Measurements from ENCODE around the gene FOXP1. TPM values are rescaled to one million over a fixed set of nuclear protein-coding genes. Genes with fewer than 3 reads are reported as not detected.
A peak's percentile ranks its signal among the peaks of the same experiment; 100 is the strongest.

FOXP1 gene
- total and polyA plus RNA-seq, 2 donors (not counting 1 experiment from before 2014, with no cell fraction given) = 91.1 to 508 TPM

- Histone ChIP-seq H3K4me1 (ENCODE audit: control insufficient read depth in 2 of 2, insufficient read depth in 2 of 2, low read length in 2 of 2) (peaks cover 52 to 56% of the 10 kb centered on the region in 2 donors), H3K9ac (ENCODE audit: low read length) (peak overlapping the region; percentile 2), H4K20me1 (ENCODE audit: control insufficient read depth, insufficient read depth, low read length, poor library complexity, severe bottlenecking) (no peaks in the 10 kb centered on the region), H3K27ac (ENCODE audit: low read length in 2 of 2) (peak overlapping the region; percentile 71 to 76), H2AFZ (ENCODE audit: insufficient read depth, low read depth, low read length, poor library complexity, severe bottlenecking) (no peak overlapping the region), H3K36me3 (replicated peaks in 1 of 2; ENCODE audit: control extremely low read depth in 1 of 2, control insufficient read depth in 1 of 2, extremely low read depth in 1 of 2, insufficient read depth in 2 of 2, low read length in 1 of 2) (no peaks in the 10 kb centered on the region), H3K9me3 (ENCODE audit: control extremely low read depth in 1 of 3, control insufficient read depth in 2 of 3, insufficient read depth in 1 of 3, low read length in 2 of 3) (no peaks in the 10 kb centered on the region), H3K4me2 (replicated peaks; ENCODE audit: low read depth, low read length, poor library complexity, severe bottlenecking) (peak overlapping the region; percentile 49), H3K79me2 (ENCODE audit: control insufficient read depth, insufficient read depth, low read length) (peaks cover 96% of the 10 kb centered on the region), H3K4me3 (ENCODE audit: control extremely low read depth in 1 of 5, extremely low read depth in 1 of 5, insufficient read depth in 1 of 5, low read depth in 2 of 5, low read length in 4 of 5) (no peak overlapping the region), H3K27me3 (replicated peaks in 1 of 4; ENCODE audit: control extremely low read depth in 1 of 4, control insufficient read depth in 3 of 4, insufficient read depth in 4 of 4, low read length in 3 of 4) (no peaks in the 10 kb centered on the region)
- ATAC-seq (ENCODE audit: low read depth) = no peak
- Mint-ChIP-seq H3K27ac (peak overlapping the region; percentile 74), H3K27me3 (no peaks in the 10 kb centered on the region), H3K9me3 (ENCODE audit: insufficient read depth) (no peaks in the 10 kb centered on the region), H3K4me1 (peaks cover 72% of the 10 kb centered on the region), H3K4me3 (peak overlapping the region; percentile 20)
- CTCF ChIA-PET = interaction anchor here (0.6 to 4.5 kb wide), 5 partner anchors 19 to 443 kb away, joined by 3 to 39 read pairs (median 3); no protein-coding TSS in a partner anchor
- WGBS (ENCODE audit: insufficient coverage) = no CpG with 5 or more reads among the region's 2 CpGs
- TF ChIP-seq EZH2 (IDR thresholded peaks at IDR 0.05; ENCODE audit: borderline replicate concordance, insufficient read depth, low read depth, low read length, poor library complexity, severe bottlenecking) (no peak), CTCF (IDR thresholded peaks at IDR 0.05) (no peak)
- intact Hi-C loops (cut with micrococcal nuclease) = loop anchor here (2.0 to 5.0 kb wide), 2 partner anchors 17 to 97 kb away; no protein-coding TSS in a partner anchor
- POLR2A ChIA-PET = interaction anchor here (0.6 to 1.1 kb wide), 3 partner anchors 15 to 100 kb away, joined by 4 to 8 read pairs (median 4); no protein-coding TSS in a partner anchor
- DNase-seq = no peak
These were observed 167.8 kb downstream of the FOXP1 start for GRCh38 chr3:71415681-71416122.

GRCh38 chr3:71414189-71414927 lies 169.2 kb downstream of the FOXP1 start:
- H3K4me3 Mint-ChIP-seq = no peak overlapping the region
- CTCF ChIA-PET = interaction anchor here (0.6 to 1.0 kb wide), 2 partner anchors 17 to 19 kb away, joined by 3 read pairs; no protein-coding TSS in a partner anchor
- intact Hi-C loops (cut with micrococcal nuclease) = no loop called here

More at GRCh38 chr3:71414189-71414927, 169.2 kb downstream of the FOXP1 start:
- POLR2A ChIA-PET = no interaction called here
- TF ChIP-seq EZH2 (IDR thresholded peaks at IDR 0.05; ENCODE audit: borderline replicate concordance, insufficient read depth, low read depth, low read length, poor library complexity, severe bottlenecking) = no peak
- TF ChIP-seq CTCF (IDR thresholded peaks at IDR 0.05) = no peak
- H3K27me3 ChIP-seq (replicated peaks in 1 of 4; ENCODE audit: control extremely low read depth in 1 of 4, control insufficient read depth in 3 of 4, insufficient read depth in 4 of 4, low read length in 3 of 4) = no peaks in the 10 kb centered on the region
- no peaks in the 10 kb centered on the region for H3K9me3 ChIP-seq (ENCODE audit: control extremely low read depth in 1 of 3, control insufficient read depth in 2 of 3, insufficient read depth in 1 of 3, low read length in 2 of 3)
- no peak overlapping the region for H2AFZ ChIP-seq (ENCODE audit: insufficient read depth, low read depth, low read length, poor library complexity, severe bottlenecking)
- H3K4me3 ChIP-seq (ENCODE audit: control extremely low read depth in 1 of 5, extremely low read depth in 1 of 5, insufficient read depth in 1 of 5, low read depth in 2 of 5, low read length in 4 of 5) = no peak overlapping the region
- ATAC-seq (ENCODE audit: low read depth) (no peak), DNase-seq (no peak)
- Mint-ChIP-seq H3K27ac (peak overlapping the region; percentile 24), H3K4me1 (peaks cover 71% of the 10 kb centered on the region), H3K27me3 (no peaks in the 10 kb centered on the region), H3K9me3 (ENCODE audit: insufficient read depth) (no peaks in the 10 kb centered on the region)
- H3K27ac ChIP-seq (ENCODE audit: low read length in 2 of 2) = peak overlapping the region in 1 of 2 donors; percentile 3
- no peaks in the 10 kb centered on the region for H3K36me3 ChIP-seq (replicated peaks in 1 of 2; ENCODE audit: control extremely low read depth in 1 of 2, control insufficient read depth in 1 of 2, extremely low read depth in 1 of 2, insufficient read depth in 2 of 2, low read length in 1 of 2)
- H3K4me1 ChIP-seq (ENCODE audit: control insufficient read depth in 2 of 2, insufficient read depth in 2 of 2, low read length in 2 of 2) = peaks cover 49 to 50% of the 10 kb centered on the region in 2 donors
- H3K4me2 ChIP-seq (replicated peaks; ENCODE audit: low read depth, low read length, poor library complexity, severe bottlenecking) = no peak overlapping the region
- no peaks in the 10 kb centered on the region for H4K20me1 ChIP-seq (ENCODE audit: control insufficient read depth, insufficient read depth, low read length, poor library complexity, severe bottlenecking)
- WGBS (ENCODE audit: insufficient coverage) = 85% methylated on average over 12 of the region's 15 CpGs
- peaks cover 99% of the 10 kb centered on the region for H3K79me2 ChIP-seq (ENCODE audit: control insufficient read depth, insufficient read depth, low read length)
- H3K9ac ChIP-seq (ENCODE audit: low read length) = no peak overlapping the region

Measured in B cell (primary cell).